Kidney (tissue), 14 donors: ENCODE measurements around the gene SBK2. TPM values are rescaled to one million over a fixed set of nuclear protein-coding genes. Genes with fewer than 3 reads are reported as not detected.

Experiments used
- DNase-seq, 5 donors: peaks; one replicate each; pipeline ENCODE4 v3.0.0-alpha.2; 2013 to 2020
- FAIRE-seq: peaks from 2 replicates; lab custom pipeline; 2012; peaks lifted over from hg19 to GRCh38; lab: Jason Lieb, UNC
- H3K27ac ChIP-seq, 2 donors: one replicate each; pipeline ENCODE4 v1.7.0; 2013; ENCODE audit warnings: low read depth in 2 of 2, low read length in 2 of 2, inconsistent platforms in 1 of 2
- H3K27me3 ChIP-seq: one replicate; pipeline ENCODE4 v1.7.1; 2013; ENCODE audit warnings: low read length, inconsistent platforms; ENCODE audit not compliant: control insufficient read depth, insufficient read depth
- H3K36me3 ChIP-seq, 3 donors: one replicate each; pipeline versions ENCODE4 v1.7.0 to v1.7.1; 2013; ENCODE audit warnings: low read length in 3 of 3, control low read depth in 1 of 3, inconsistent platforms in 1 of 3; ENCODE audit not compliant: insufficient read depth in 3 of 3, control insufficient read depth in 2 of 3
- H3K4me1 ChIP-seq, 3 donors: one replicate each; pipeline versions ENCODE4 v1.7.0 to v1.7.1; 2013; ENCODE audit warnings: low read length in 3 of 3, inconsistent platforms in 1 of 3, low read depth in 1 of 3; ENCODE audit not compliant: control insufficient read depth in 2 of 3, insufficient read depth in 2 of 3
- H3K4me3 ChIP-seq, 3 donors: one replicate each; pipeline versions ENCODE4 v1.7.0 to v1.8.1; 2013; ENCODE audit warnings: low read length in 3 of 3, control low read depth in 1 of 3, inconsistent platforms in 1 of 3
- H3K9ac ChIP-seq, 3 donors: one replicate each; pipeline versions ENCODE4 v1.7.0 to v1.7.1; 2013; ENCODE audit warnings: low read length in 3 of 3, control low read depth in 1 of 3, inconsistent platforms in 1 of 3
- H3K9me3 ChIP-seq, 3 donors: one replicate each; pipeline versions ENCODE4 v1.7.0 to v1.7.1; 2013; ENCODE audit warnings: low read length in 3 of 3, control low read depth in 1 of 3, inconsistent platforms in 1 of 3; ENCODE audit not compliant: control insufficient read depth in 2 of 3, insufficient read depth in 1 of 3
- CTCF ChIP-seq: IDR thresholded peaks from 3 replicates; pipeline ENCODE4 v1.5.1; 2012; ENCODE audit warnings: mild to moderate bottlenecking, moderate library complexity, borderline replicate concordance; ENCODE audit not compliant: insufficient read depth; ENCODE audit errors: extremely low read depth
- intact Hi-C: fragments of 100-400 bp; cut with DNase I; formaldehyde crosslinking; loops from one replicate; pipeline ENCODE4 v1.11.1; 2022
- polyA plus RNA-seq: library from polyadenylated mRNA; stranded (reverse); fragments of 350-450 nt; fragmentation: Illumina TruSeq; extraction: RNeasy Lipid Tissue Mini Kit (QIAGEN cat#74804); gene quantifications from one replicate; pipeline ENCODE4 v1.2.3, GENCODE V29; 2014; ENCODE audit warnings: low read depth, low replicate concordance; ENCODE audit not compliant: insufficient read depth
- total RNA-seq: library from RNA; stranded (reverse); fragmentation: NEBNext Ultra II Directional; extraction: Animal tissue kit (Norgen Biotek cat#: 25700); gene quantifications from one replicate; pipeline ENCODE4 v1.2.1, GENCODE V29; 2021
- donor health status: control.
- donor health status: control.
- donor health status: control.
- donor health status: control.
- donor health status: control.
- donor health status: DM: yes; HTN: yes; CAD: no.
- donor health status: Normal renal cell carcinoma (clear cell type).

The SBK2 gene
- total and polyA plus RNA-seq, 2 donors from 2014 or later = not detected

GRCh38 chr19:55552206-55552605, 15.3 kb upstream of the SBK2 start:
- no peak overlapping the region for H3K9ac ChIP-seq
- intact Hi-C loops = no loop called here
- TF ChIP-seq CTCF = no peak
- no peaks in the 10 kb centered on the region for H3K36me3 ChIP-seq
- no peaks in the 10 kb centered on the region for H3K27me3 ChIP-seq
- H3K9me3 ChIP-seq = no peaks in the 10 kb centered on the region
- FAIRE-seq = no peak
- H3K4me1 ChIP-seq = no peaks in the 10 kb centered on the region
- DNase-seq = no peak
- H3K4me3 ChIP-seq = no peak overlapping the region
- no peak overlapping the region for H3K27ac ChIP-seq

- no peaks in the 10 kb centered on the region for H3K36me3 ChIP-seq
- TF ChIP-seq CTCF = no peak
- intact Hi-C loops = no loop called here
- H3K4me3 ChIP-seq = no peak overlapping the region
- H3K27ac ChIP-seq = no peak overlapping the region
- DNase-seq (no peak), FAIRE-seq (no peak)
- H3K4me1 ChIP-seq = peaks cover 0 to 2% (median 0%) of the 10 kb centered on the region in 3 donors
- no peaks in the 10 kb centered on the region for H3K27me3 ChIP-seq
- no peak overlapping the region for H3K9ac ChIP-seq
- H3K9me3 ChIP-seq = no peaks in the 10 kb centered on the region
These were observed 13.4 kb upstream of the SBK2 start for GRCh38 chr19:55550321-55550650.

DNA sequence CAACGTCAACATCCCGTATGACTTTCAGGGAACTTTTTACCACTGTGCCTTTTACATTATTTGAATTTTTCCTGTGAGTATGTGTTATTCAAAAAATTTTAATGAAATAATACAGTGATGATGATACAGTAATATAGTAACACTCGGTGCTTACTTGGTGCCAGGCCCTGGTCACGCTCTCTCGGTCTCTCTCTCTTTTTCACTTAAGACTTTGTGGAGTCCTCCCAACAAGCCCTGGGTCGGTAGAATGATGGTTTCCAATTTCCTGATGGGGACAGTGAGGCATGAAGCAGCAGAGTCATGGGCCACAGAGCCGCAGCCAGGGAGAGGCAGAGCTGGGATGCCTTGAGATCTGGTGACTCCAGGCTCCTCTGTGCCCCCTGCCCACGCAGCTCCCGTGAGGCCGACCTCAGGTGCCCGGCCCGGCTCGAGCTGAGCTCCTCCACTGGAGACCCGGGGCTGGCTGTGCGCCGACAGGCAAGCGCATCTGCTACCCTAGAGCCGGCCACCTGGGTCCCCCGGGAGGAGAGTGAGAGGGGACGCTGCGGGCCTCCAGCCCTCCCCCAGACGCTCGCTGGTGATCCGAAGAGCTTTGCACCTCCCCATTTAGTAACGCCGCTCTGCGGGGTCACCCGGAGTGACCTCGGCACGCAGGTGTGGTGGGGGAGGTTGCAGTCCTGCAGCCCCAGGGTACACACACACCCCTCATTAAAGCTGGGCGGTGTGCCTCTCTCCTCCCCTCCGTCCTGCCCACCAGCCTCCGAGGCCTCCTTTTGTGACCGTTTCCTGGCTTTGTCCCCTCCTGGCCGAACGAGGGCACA, 12.8 kb upstream of the SBK2 start:
- DNase-seq (peak in 4 of 5 donors; percentile 90 to 96 (median 94)), FAIRE-seq (no peak)
- Histone ChIP-seq H3K4me1 (peaks cover 0 to 2% (median 0%) of the 10 kb centered on the region in 3 donors), H3K27me3 (no peaks in the 10 kb centered on the region), H3K9ac (no peak overlapping the region), H3K4me3 (no peak overlapping the region), H3K9me3 (no peaks in the 10 kb centered on the region), H3K27ac (no peak overlapping the region), H3K36me3 (no peaks in the 10 kb centered on the region)
- intact Hi-C loops = no loop called here
- TF ChIP-seq CTCF = no peak
